Brain microvascular endothelial cell (primary cell): ENCODE results near the gene UNC5CL.

ENCODE experiments used
- DNase-seq: peaks from one replicate; pipeline ENCODE4 v3.0.0-alpha.2; 2020
- H3K27ac ChIP-seq: fragments of 250-450 bp; sonication (Bioruptor Pico); 2 replicates; pipeline ENCODE4 v1.5.1; 2020; ENCODE audit warnings: mild to moderate bottlenecking, moderate library complexity
- H3K27me3 ChIP-seq: fragments of 250-450 bp; sonication (Bioruptor Pico); replicated peaks from 2 replicates; pipeline ENCODE4 v1.5.1; 2020; ENCODE audit warnings: mild to moderate bottlenecking
- H3K36me3 ChIP-seq: fragments of 250-450 bp; sonication (Bioruptor Pico); replicated peaks from 2 replicates; pipeline ENCODE4 v1.5.1; 2020; ENCODE audit warnings: mild to moderate bottlenecking
- H3K4me3 ChIP-seq: 2 replicates; pipeline ENCODE4 v1.5.1; 2011; ENCODE audit warnings: low read depth, mild to moderate bottlenecking, control low read depth, low read length, moderate library complexity
- in situ Hi-C: cut with HindIII; loops from 2 replicates; pipeline ENCODE4 v1.10.0; 2017; ENCODE audit warnings: low sequenced_read_pairs, low pct_ligation_motif_present
- TF ChIP-seq, protein P1 (sequence below): IDR thresholded peaks from 2 replicates; pipeline ENCODE4 v1.5.1; 2011; ENCODE audit warnings: low read depth, mild to moderate bottlenecking, moderate library complexity, low read length, control low read depth, inconsistent platforms; ENCODE audit errors: missing control alignments

UNC5CL gene

GRCh38 chr6:41040940-41041536 is 2.0 kb upstream of the UNC5CL start:
- DNase-seq: no peak
- H3K36me3 ChIP-seq: no peaks in the 10 kb centered on the region
- in situ Hi-C loops: no loop called here
- TF ChIP-seq, protein P1, sequence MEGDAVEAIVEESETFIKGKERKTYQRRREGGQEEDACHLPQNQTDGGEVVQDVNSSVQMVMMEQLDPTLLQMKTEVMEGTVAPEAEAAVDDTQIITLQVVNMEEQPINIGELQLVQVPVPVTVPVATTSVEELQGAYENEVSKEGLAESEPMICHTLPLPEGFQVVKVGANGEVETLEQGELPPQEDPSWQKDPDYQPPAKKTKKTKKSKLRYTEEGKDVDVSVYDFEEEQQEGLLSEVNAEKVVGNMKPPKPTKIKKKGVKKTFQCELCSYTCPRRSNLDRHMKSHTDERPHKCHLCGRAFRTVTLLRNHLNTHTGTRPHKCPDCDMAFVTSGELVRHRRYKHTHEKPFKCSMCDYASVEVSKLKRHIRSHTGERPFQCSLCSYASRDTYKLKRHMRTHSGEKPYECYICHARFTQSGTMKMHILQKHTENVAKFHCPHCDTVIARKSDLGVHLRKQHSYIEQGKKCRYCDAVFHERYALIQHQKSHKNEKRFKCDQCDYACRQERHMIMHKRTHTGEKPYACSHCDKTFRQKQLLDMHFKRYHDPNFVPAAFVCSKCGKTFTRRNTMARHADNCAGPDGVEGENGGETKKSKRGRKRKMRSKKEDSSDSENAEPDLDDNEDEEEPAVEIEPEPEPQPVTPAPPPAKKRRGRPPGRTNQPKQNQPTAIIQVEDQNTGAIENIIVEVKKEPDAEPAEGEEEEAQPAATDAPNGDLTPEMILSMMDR: no peak
- H3K27ac ChIP-seq: no peak overlapping the region
- H3K27me3 ChIP-seq: no peaks in the 10 kb centered on the region
- no peak overlapping the region for H3K4me3 ChIP-seq

DNA sequence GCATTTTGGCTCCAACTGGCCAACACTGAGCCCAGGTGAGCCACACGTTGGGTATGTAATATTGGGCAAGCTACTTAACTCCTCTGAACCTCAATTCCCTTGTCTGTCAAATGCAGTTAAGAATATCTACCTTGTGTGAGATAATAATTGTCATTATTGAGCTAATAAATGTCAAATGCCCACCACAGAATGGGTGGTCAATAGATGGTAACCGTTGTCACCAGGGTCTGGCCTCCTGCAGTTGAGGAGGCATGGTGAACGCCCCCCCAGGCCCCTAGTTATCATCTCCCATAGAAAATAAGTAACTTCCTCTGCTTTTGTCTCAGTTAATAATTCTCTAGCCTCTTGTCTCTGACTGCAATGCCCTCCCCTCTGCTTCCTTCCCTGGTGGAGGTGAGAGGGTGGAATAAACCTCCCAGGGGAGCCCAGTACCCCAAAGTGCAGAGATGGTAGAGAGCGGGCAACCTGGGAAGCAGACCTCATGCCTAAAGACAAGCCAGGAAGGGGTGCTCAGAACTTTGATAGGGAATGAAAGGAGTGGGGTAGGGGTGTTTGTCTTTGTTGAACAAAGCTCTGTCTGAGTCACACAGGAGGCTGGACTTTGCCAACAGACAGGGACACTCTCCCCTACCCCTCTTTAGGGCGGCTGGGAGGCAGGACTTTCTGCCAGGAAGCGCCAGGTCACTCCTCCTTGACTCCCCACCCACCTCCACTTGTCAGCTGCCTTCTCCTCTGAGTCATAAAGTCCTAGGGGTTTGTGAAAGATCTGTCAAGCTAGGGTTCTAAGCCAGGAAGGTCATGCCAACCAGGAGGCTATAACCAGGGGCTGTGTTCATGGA is 1.3 kb upstream of the UNC5CL start:
- in situ Hi-C loops: no loop called here
- Histone ChIP-seq H3K36me3 (no peaks in the 10 kb centered on the region), H3K27me3 (no peaks in the 10 kb centered on the region), H3K4me3 (no peak overlapping the region), H3K27ac (no peak overlapping the region)
- no peak for DNase-seq
- TF ChIP-seq, protein P1: no peak

GRCh38 chr6:41038205-41038604 is 816 bp downstream of the UNC5CL start:
- H3K4me3 ChIP-seq: no peak overlapping the region
- H3K27me3 ChIP-seq: no peaks in the 10 kb centered on the region
- in situ Hi-C loops: no loop called here
- no peak for DNase-seq
- no peaks in the 10 kb centered on the region for H3K36me3 ChIP-seq
- TF ChIP-seq, protein P1: no peak
- no peak overlapping the region for H3K27ac ChIP-seq

GRCh38 chr6:41037107-41037900 is 1.7 kb downstream of the UNC5CL start:
- H3K27me3 ChIP-seq: no peaks in the 10 kb centered on the region
- in situ Hi-C loops: no loop called here
- no peak overlapping the region for H3K27ac ChIP-seq
- TF ChIP-seq, protein P1: no peak
- no peak for DNase-seq
- no peaks in the 10 kb centered on the region for H3K36me3 ChIP-seq
- H3K4me3 ChIP-seq: no peak overlapping the region

DNA sequence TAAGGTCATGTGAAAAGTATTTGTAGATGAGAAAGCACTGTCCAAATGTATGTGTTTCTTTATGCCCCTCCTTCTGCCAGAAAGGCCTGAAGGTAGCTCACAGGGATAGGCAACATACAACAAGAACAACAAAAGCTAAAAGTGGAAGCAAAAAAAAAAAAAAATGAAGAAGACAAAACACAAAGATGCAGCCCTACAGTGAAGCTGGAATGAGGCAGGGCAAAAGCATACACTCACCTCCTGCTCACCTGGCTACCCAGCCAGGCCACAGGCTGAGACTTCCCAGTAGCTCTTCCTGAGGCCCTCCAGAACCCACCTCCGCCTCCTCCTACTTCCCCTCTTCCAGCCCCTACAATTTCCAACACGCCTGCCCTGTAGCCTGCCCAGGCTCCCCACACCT is 2.4 kb downstream of the UNC5CL start:
- Histone ChIP-seq H3K36me3 (no peaks in the 10 kb centered on the region), H3K4me3 (no peak overlapping the region), H3K27ac (no peak overlapping the region), H3K27me3 (no peaks in the 10 kb centered on the region)
- TF ChIP-seq, protein P1: no peak
- in situ Hi-C loops: no loop called here
- DNase-seq: no peak
